IPS DF 19.7 (cell line): Measurements from ENCODE around the gene SHISAL2B.
"Not testable (repeated sequence)": the region's sequence is repeated elsewhere in the genome, so short reads cannot be mapped to it uniquely, and the experiment has no call there.

Experiments used
- DNase-seq: peaks from one replicate; pipeline ENCODE4 v3.0.0-alpha.2; 2013; ENCODE audit warnings: low read depth, low spot score

The SHISAL2B gene

GRCh38 chr5:64690417-64691151 lies at the start of gene SHISAL2B:
Gene SHISAL2B, plus strand, starts transcription at chr5:64690503. Its CDS starts 121 bp downstream, at chr5:64690624.
- no peak for DNase-seq

- no peak for DNase-seq
Observed at GRCh38 chr5:64644831-64645230, 45.5 kb upstream of the SHISAL2B start.

- no peak for DNase-seq
Observed at GRCh38 chr5:64646169-64646568, 44.1 kb upstream of the SHISAL2B start.

- no peak for DNase-seq
Observed at GRCh38 chr5:64649512-64649911, 40.8 kb upstream of the SHISAL2B start.

GRCh38 chr5:64653766-64654560 lies 36.3 kb upstream of the SHISAL2B start:
- DNase-seq: no peak

- no peak for DNase-seq
Observed at GRCh38 chr5:64654561-64654938, 35.8 kb upstream of the SHISAL2B start.

GRCh38 chr5:64655596-64655995 lies 34.7 kb upstream of the SHISAL2B start:
- no peak for DNase-seq

GRCh38 chr5:64659289-64659688 lies 31.0 kb upstream of the SHISAL2B start:
- no peak for DNase-seq

GRCh38 chr5:64663181-64663580 lies 27.1 kb upstream of the SHISAL2B start:
- DNase-seq: not testable (repeated sequence)

GRCh38 chr5:64665243-64665642 lies 25.1 kb upstream of the SHISAL2B start:
- no peak for DNase-seq

- no peak for DNase-seq
Observed at GRCh38 chr5:64666078-64666477, 24.2 kb upstream of the SHISAL2B start.

GRCh38 chr5:64667068-64667467 lies 23.2 kb upstream of the SHISAL2B start:
- no peak for DNase-seq

GRCh38 chr5:64670277-64670676 lies 20.0 kb upstream of the SHISAL2B start:
- no peak for DNase-seq

- no peak for DNase-seq
Observed at GRCh38 chr5:64671678-64672077, 18.6 kb upstream of the SHISAL2B start.

GRCh38 chr5:64678374-64678773 lies 11.9 kb upstream of the SHISAL2B start:
- DNase-seq: no peak

GRCh38 chr5:64680289-64680688 lies 10.0 kb upstream of the SHISAL2B start:
- DNase-seq: no peak

GRCh38 chr5:64682608-64683007 lies 7.7 kb upstream of the SHISAL2B start:
- no peak for DNase-seq

- no peak for DNase-seq
Observed at GRCh38 chr5:64685866-64686265, 4.4 kb upstream of the SHISAL2B start.

GRCh38 chr5:64688391-64688790 lies 1.9 kb upstream of the SHISAL2B start:
- no peak for DNase-seq

GRCh38 chr5:64688965-64689364 lies 1.3 kb upstream of the SHISAL2B start:
- no peak for DNase-seq

- DNase-seq: no peak
Observed at GRCh38 chr5:64690104-64690416, 243 bp upstream of the SHISAL2B start.

GRCh38 chr5:64691291-64691690 lies 988 bp downstream of the SHISAL2B start:
- no peak for DNase-seq

- DNase-seq: no peak
Observed at GRCh38 chr5:64693636-64694035, 3.3 kb downstream of the SHISAL2B start.
